ENCODE data around the gene CEP57.

Gene CEP57

GRCh38 chr11:95790123-95790932 lies at the start of gene CEP57:
CEP57 (plus strand) TSS chr11:95790498; CDS start chr11:95790699, 201 bp downstream.
- peak; percentile 96 for DNase-seq

GRCh38 chr11:95750101-95750500 lies 40.2 kb upstream of the CEP57 start:
- no peak for DNase-seq

- no peak for DNase-seq
These were observed 38.8 kb upstream of the CEP57 start for GRCh38 chr11:95751515-95751914.

GRCh38 chr11:95760941-95761340 lies 29.4 kb upstream of the CEP57 start:
- DNase-seq, result no peak

- DNase-seq, result no peak
These were observed 27.8 kb upstream of the CEP57 start for GRCh38 chr11:95762534-95762933.

GRCh38 chr11:95764267-95764898 lies 25.9 kb upstream of the CEP57 start:
- DNase-seq, result peak; percentile 49

GRCh38 chr11:95766701-95767100 lies 23.6 kb upstream of the CEP57 start:
- DNase-seq, result no peak

GRCh38 chr11:95767498-95767897 lies 22.8 kb upstream of the CEP57 start:
- no peak for DNase-seq

- DNase-seq, result no peak
These were observed 21.8 kb upstream of the CEP57 start for GRCh38 chr11:95768521-95768920.

- DNase-seq, result no peak
These were observed 13.4 kb upstream of the CEP57 start for GRCh38 chr11:95776859-95777258.

GRCh38 chr11:95778699-95779098 lies 11.6 kb upstream of the CEP57 start:
- no peak for DNase-seq

- DNase-seq, result no peak
These were observed 9.8 kb upstream of the CEP57 start for GRCh38 chr11:95780544-95780943.

- peak; percentile 25 for DNase-seq
These were observed 1.3 kb upstream of the CEP57 start for GRCh38 chr11:95788921-95789505.

- peak; percentile 99 for DNase-seq
These were observed 684 bp upstream of the CEP57 start, which contains the start of gene FAM76B for GRCh38 chr11:95789506-95790122. FAM76B (minus strand) TSS chr11:95789782; CDS start chr11:95789478, 304 bp downstream.

- DNase-seq, result peak; percentile 62
These were observed 823 bp downstream of the CEP57 start for GRCh38 chr11:95790933-95791708.

GRCh38 chr11:95791709-95792033 lies 1.4 kb downstream of the CEP57 start:
- DNase-seq, result no peak

GRCh38 chr11:95792200-95792599 lies 1.9 kb downstream of the CEP57 start:
- no peak for DNase-seq

- DNase-seq, result no peak
These were observed 2.4 kb downstream of the CEP57 start for GRCh38 chr11:95792700-95793099.

- no peak for DNase-seq
These were observed 2.8 kb downstream of the CEP57 start for GRCh38 chr11:95793116-95793515.

GRCh38 chr11:95794086-95794485 lies 3.8 kb downstream of the CEP57 start:
- DNase-seq, result no peak

- no peak for DNase-seq
These were observed 5.5 kb downstream of the CEP57 start for GRCh38 chr11:95795627-95796295.

- DNase-seq, result no peak
These were observed 6.2 kb downstream of the CEP57 start for GRCh38 chr11:95796501-95796900.

All from KG1 (cell line).